Endothelial cell of umbilical vein (primary cell): ENCODE data around the gene FAM83E. TPM values are rescaled to one million over a fixed set of nuclear protein-coding genes. Genes with fewer than 3 reads are reported as not detected.
A peak's percentile ranks its signal among the peaks of the same experiment; 100 is the strongest.

Experiments
- BruUV-seq: library from RNA; stranded (reverse); fragments of 400-500 nt; replicated peaks from 2 replicates; lab custom pipeline; 2021; lab: Mats Ljungman, UMichigan
- CTCF ChIA-PET: fragments of 300-600, 350-600 bp; sonication (Branson Sonifier 250); formaldehyde crosslinking; loops from one replicate; lab custom pipeline; 2021; ENCODE audit warnings: antibody characterized with exemption, inconsistent platforms; lab: Charles Lee
- POLR2A ChIA-PET: fragments of 300-600, 350-600 bp; sonication (Branson Sonifier 250); formaldehyde crosslinking; loops from one replicate; lab custom pipeline; 2021; ENCODE audit warnings: antibody characterized with exemption, inconsistent platforms; lab: Charles Lee
- DNase-seq: peaks from one replicate; pipeline ENCODE4 v3.0.0-alpha.2; 2011; ENCODE audit warnings: low read depth, low spot score
- FAIRE-seq: peaks from 2 replicates; lab custom pipeline; 2011; peaks lifted over from hg19 to GRCh38; lab: Jason Lieb, UNC
- H2AFZ ChIP-seq: 2 replicates; pipeline ENCODE4 v1.6.0; 2012; ENCODE audit warnings: low read depth, low read length, control low read depth, inconsistent platforms
- H3K27ac ChIP-seq: 2 replicates; pipeline ENCODE4 v1.5.1; 2011; ENCODE audit warnings: low read depth, mild to moderate bottlenecking, control low read depth, low read length, moderate library complexity; ENCODE audit not compliant: insufficient read depth
- H3K27me3 ChIP-seq, 2 experiments: 2 replicates each; pipeline versions ENCODE4 v1.6.0 to v1.6.1; 2011; ENCODE audit warnings: low read length in 2 of 2, mixed read lengths in 1 of 2; ENCODE audit not compliant: control insufficient read depth in 2 of 2, insufficient read depth in 2 of 2
- H3K36me3 ChIP-seq, 2 experiments: 2 replicates in 1 of 2; 3 replicates in 1 of 2; pipeline ENCODE4 v1.5.1; 2011; ENCODE audit warnings: low read length in 2 of 2, mild to moderate bottlenecking in 1 of 2, moderate library complexity in 1 of 2; ENCODE audit not compliant: control insufficient read depth in 2 of 2, insufficient read depth in 2 of 2; ENCODE audit errors: extremely low read depth in 1 of 2
- H3K4me1 ChIP-seq: 3 replicates; pipeline ENCODE4 v1.5.1; 2011; ENCODE audit warnings: mild to moderate bottlenecking, low read length; ENCODE audit not compliant: control insufficient read depth, insufficient read depth; ENCODE audit errors: extremely low read depth
- H3K4me2 ChIP-seq: 2 replicates; pipeline ENCODE4 v1.6.1; 2011; ENCODE audit warnings: low read length, control low read depth, mixed read lengths; ENCODE audit not compliant: insufficient read depth
- H3K4me3 ChIP-seq, 3 experiments: fragments of 200-600 bp in 1 of 3; sonication (generic), shearing (Covaris generic) in 1 of 3; replicated peaks in 1 of 3; 2 replicates each; pipeline ENCODE4 v1.5.1; 2011 to 2016; ENCODE audit warnings: control low read depth in 3 of 3, low read length in 3 of 3, mild to moderate bottlenecking in 2 of 3, inconsistent platforms in 1 of 3, low read depth in 1 of 3, moderate library complexity in 1 of 3; ENCODE audit not compliant: insufficient read depth in 1 of 3
- H3K79me2 ChIP-seq: 2 replicates; pipeline ENCODE4 v1.6.0; 2012; ENCODE audit warnings: low read length, inconsistent platforms; ENCODE audit not compliant: control insufficient read depth, insufficient read depth
- H3K9ac ChIP-seq: replicated peaks from 2 replicates; pipeline ENCODE3; 2011; ENCODE audit warnings: low read length, control low read depth; ENCODE audit not compliant: insufficient read depth; ENCODE audit errors: extremely low read depth
- H3K9me1 ChIP-seq: replicated peaks from 3 replicates; pipeline ENCODE4 v1.6.0; 2011; ENCODE audit warnings: mild to moderate bottlenecking, low read length; ENCODE audit not compliant: control insufficient read depth, insufficient read depth; ENCODE audit errors: extremely low read depth
- H3K9me3 ChIP-seq: replicated peaks from 2 replicates; pipeline ENCODE4 v1.5.1; 2012; ENCODE audit warnings: low read length, inconsistent platforms; ENCODE audit not compliant: control insufficient read depth, insufficient read depth
- H4K20me1 ChIP-seq: replicated peaks from 2 replicates; pipeline ENCODE3; 2011; ENCODE audit warnings: mild to moderate bottlenecking, low read length; ENCODE audit not compliant: control insufficient read depth, insufficient read depth; ENCODE audit errors: extremely low read depth
- GATA2 ChIP-seq: IDR thresholded peaks from 2 replicates; pipeline ENCODE4 v1.7.0; 2011; ENCODE audit warnings: low read depth, mild to moderate bottlenecking, moderate library complexity, mixed read lengths, low read length; ENCODE audit not compliant: insufficient read length, insufficient read depth
- JUN ChIP-seq: IDR thresholded peaks from 2 replicates; pipeline ENCODE4 v1.6.1; 2011; ENCODE audit warnings: borderline replicate concordance, low read depth; ENCODE audit not compliant: insufficient read length, insufficient read depth
- MAX ChIP-seq: IDR thresholded peaks from 2 replicates; pipeline ENCODE4 v1.6.1; 2011; ENCODE audit not compliant: insufficient read depth, insufficient read length
- POLR2A ChIP-seq: IDR thresholded peaks from 2 replicates; pipeline ENCODE4 v1.6.1; 2012; ENCODE audit warnings: low read depth, mild to moderate bottlenecking, control low read depth, low read length
- POLR2AphosphoS5 ChIP-seq: IDR thresholded peaks from 2 replicates; pipeline ENCODE4 v1.6.1; 2012; ENCODE audit warnings: low read depth, mild to moderate bottlenecking, control low read depth, low read length, moderate library complexity; ENCODE audit not compliant: insufficient read depth
- dilution Hi-C: fragments of 300-500 bp; cut with MboI; formaldehyde crosslinking; loops from one replicate; pipeline ENCODE4 v1.15.0; 2019; ENCODE audit warnings: low sequenced_read_pairs; ENCODE audit not compliant: extremely low pct_ligation_motif_present
- intact Hi-C: fragments of 100-400 bp; cut with micrococcal nuclease; formaldehyde crosslinking; loops from one replicate; pipeline ENCODE4 v1.10.0; 2022
- polyA plus RNA-seq, 4 experiments: library from polyadenylated mRNA; depleted of rRNA in 3 of 4; stranded (reverse) in 3 of 4; unstranded in 1 of 4; fragments of >200 nt; gene quantifications; 2 replicates each; pipeline versions ENCODE4 v1.2.1 to v1.2.3, GENCODE V29; 2011 to 2012; ENCODE audit warnings: missing spikeins in 1 of 4
- total RNA-seq: library from RNA; stranded (reverse); gene quantifications from 2 replicates; pipeline ENCODE4 v1.2.3, GENCODE V29; 2021

Gene FAM83E
- total and polyA plus RNA-seq, 2 donors (not counting 3 experiments of a cell fraction or from before 2014, with no cell fraction given): 0.04 to 1.7 TPM

- no TSS peak for BruUV-seq
- Histone ChIP-seq H4K20me1 (no peaks in the 10 kb centered on the region), H3K27me3 (peaks cover 3 to 13% of the 10 kb centered on the region in 2 experiments), H3K4me1 (peaks cover 34% of the 10 kb centered on the region), H3K9ac (peak overlapping the region; percentile 4), H3K9me1 (no peaks in the 10 kb centered on the region), H3K36me3 (no peaks in the 10 kb centered on the region), H3K79me2 (no peaks in the 10 kb centered on the region), H3K27ac (no peak overlapping the region), H3K9me3 (no peaks in the 10 kb centered on the region), H2AFZ (peak overlapping the region; percentile 15), H3K4me3 (peak overlapping the region in 1 of 3 experiments; percentile 34), H3K4me2 (peak overlapping the region; percentile 37)
- dilution Hi-C loops (no loop called here), intact Hi-C loops (loop anchor here (5.0 to 10.0 kb wide), 2 partner anchors 337 to 359 kb away; partner anchors contain the start of genes GYS1 and RUVBL2)
- TF ChIP-seq POLR2A (no peak), POLR2AphosphoS5 (no peak), MAX (no peak), JUN (no peak)
- DNase-seq: peak; percentile 53
- ChIA-PET CTCF (no interaction called here), POLR2A (no interaction called here)
- peak; percentile 63 for FAIRE-seq
These were observed 20.5 kb upstream of the FAM83E start for GRCh38 chr19:48635263-48635965.

- H3K4me3 ChIP-seq: no peak overlapping the region
- H3K36me3 ChIP-seq: no peaks in the 10 kb centered on the region
- H4K20me1 ChIP-seq: no peaks in the 10 kb centered on the region
- H3K9me1 ChIP-seq: no peaks in the 10 kb centered on the region
- no peak overlapping the region for H3K9ac ChIP-seq
- no TSS peak for BruUV-seq
- H3K27me3 ChIP-seq: peaks cover 3 to 11% of the 10 kb centered on the region in 2 experiments
- H3K79me2 ChIP-seq: no peaks in the 10 kb centered on the region
- FAIRE-seq (peak; percentile 98), DNase-seq (peak; percentile 92)
- ChIA-PET CTCF (interaction anchor here (1.0 kb wide), 1 partner anchor 11 kb away, joined by 3 read pairs; the partner anchor contains the start of gene CA11), POLR2A (interaction anchor here (0.9 kb wide), 1 partner anchor 16 kb away, joined by 4 read pairs; the partner anchor contains the start of genes RPL18 and SPHK2)
- TF ChIP-seq POLR2AphosphoS5 (peak; percentile 27), GATA2 (no peak), POLR2A (peak; percentile 26), MAX (peak; percentile 93)
- dilution Hi-C loops: no loop called here
- no peak overlapping the region for H3K27ac ChIP-seq
- H3K4me2 ChIP-seq: peak overlapping the region; percentile 26
- H3K9me3 ChIP-seq: no peaks in the 10 kb centered on the region
- H2AFZ ChIP-seq: peak overlapping the region; percentile 36
- intact Hi-C loops: loop anchor here (5.0 to 10.0 kb wide), 2 partner anchors 338 to 360 kb away; partner anchors contain the start of genes GYS1 and RUVBL2
- peaks cover 39% of the 10 kb centered on the region for H3K4me1 ChIP-seq
These were observed 19.8 kb upstream of the FAM83E start for GRCh38 chr19:48634424-48635262.
